CD14-positive monocyte (primary cell): Measurements from ENCODE around the gene LRRTM4. TPM values are rescaled to one million over a fixed set of nuclear protein-coding genes. Genes with fewer than 3 reads are reported as not detected.

Experiments
- DNase-seq, 3 donors: peaks; one replicate each; pipeline ENCODE4 v3.0.0-alpha.2; 2011 to 2022
- H2AFZ ChIP-seq: 2 replicates; pipeline ENCODE4 v1.6.0; 2012; ENCODE audit warnings: mild to moderate bottlenecking, low read depth, low read length, inconsistent platforms; ENCODE audit not compliant: insufficient read depth, poor library complexity, severe bottlenecking
- H3K27ac ChIP-seq, 2 donors: 1 replicate in 1 of 2; 2 replicates in 1 of 2; pipeline ENCODE4 v1.5.1; 2012 to 2013; ENCODE audit warnings: low read length in 2 of 2, control low read depth in 1 of 2, inconsistent platforms in 1 of 2, low read depth in 1 of 2, mild to moderate bottlenecking in 1 of 2
- H3K27me3 ChIP-seq, 2 donors: one replicate each; pipeline versions ENCODE4 v1.6.0 to v1.6.1; 2011 to 2013; ENCODE audit warnings: low read length in 2 of 2; ENCODE audit not compliant: control insufficient read depth in 2 of 2, insufficient read depth in 2 of 2
- H3K36me3 ChIP-seq, 2 donors: replicated peaks in 1 of 2; 1 replicate in 1 of 2; 2 replicates in 1 of 2; pipeline versions ENCODE4 v1.5.1 to v1.6.1; 2012 to 2013; ENCODE audit warnings: low read length in 2 of 2, control low read depth in 1 of 2, inconsistent platforms in 1 of 2, mild to moderate bottlenecking in 1 of 2; ENCODE audit not compliant: insufficient read depth in 2 of 2, control insufficient read depth in 1 of 2
- H3K4me1 ChIP-seq, 2 donors: 1 replicate in 1 of 2; 2 replicates in 1 of 2; pipeline versions ENCODE4 v1.5.1 to v1.6.1; 2012 to 2013; ENCODE audit warnings: low read length in 2 of 2, control low read depth in 1 of 2, inconsistent platforms in 1 of 2, mild to moderate bottlenecking in 1 of 2, moderate library complexity in 1 of 2; ENCODE audit not compliant: insufficient read depth in 2 of 2, control insufficient read depth in 1 of 2
- H3K4me2 ChIP-seq: replicated peaks from 2 replicates; pipeline ENCODE3; 2012; ENCODE audit warnings: low read length, moderate library complexity, mild to moderate bottlenecking; ENCODE audit not compliant: poor library complexity, severe bottlenecking; ENCODE audit errors: extremely low read depth
- H3K4me3 ChIP-seq, 3 experiments: fragments of 200-600 bp in 1 of 3; sonication (generic) in 1 of 3; replicated peaks in 1 of 3; 1 replicate in 2 of 3; 2 replicates in 1 of 3; pipeline ENCODE4 v1.5.1; 2011 to 2013; ENCODE audit warnings: low read length in 3 of 3, mild to moderate bottlenecking in 3 of 3, control low read depth in 2 of 3, low read depth in 2 of 3, inconsistent platforms in 1 of 3, moderate library complexity in 1 of 3
- H3K79me2 ChIP-seq: 2 replicates; pipeline ENCODE4 v1.6.0; 2012; ENCODE audit warnings: mild to moderate bottlenecking, control low read depth, inconsistent platforms, low read length, moderate library complexity; ENCODE audit not compliant: insufficient read depth
- H3K9ac ChIP-seq: 2 replicates; pipeline ENCODE4 v1.6.0; 2017; ENCODE audit warnings: low read length, mild to moderate bottlenecking; ENCODE audit not compliant: insufficient read depth, poor library complexity, severe bottlenecking
- H3K9me3 ChIP-seq, 2 donors: replicated peaks in 1 of 2; 1 replicate in 1 of 2; 2 replicates in 1 of 2; pipeline versions ENCODE4 v1.5.1 to v1.6.1; 2012 to 2013; ENCODE audit warnings: low read length in 2 of 2, control low read depth in 1 of 2; ENCODE audit not compliant: control insufficient read depth in 1 of 2, insufficient read depth in 1 of 2
- H4K20me1 ChIP-seq: 2 replicates; pipeline ENCODE4 v1.6.0; 2012; ENCODE audit warnings: mild to moderate bottlenecking, low read length, control low read depth, moderate library complexity; ENCODE audit not compliant: insufficient read depth
- H3K27ac Mint-ChIP-seq, 7 donors: one replicate each; pipeline ENCODE4 v1.8.0; 2020; ENCODE audit warnings: mild to moderate bottlenecking in 7 of 7, mixed read lengths in 7 of 7, moderate library complexity in 6 of 7, inconsistent platforms in 2 of 7
- H3K27me3 Mint-ChIP-seq, 3 donors: one replicate each; pipeline ENCODE4 v1.8.0; 2021 to 2022; ENCODE audit warnings: low read depth in 3 of 3, mild to moderate bottlenecking in 3 of 3, mixed read lengths in 3 of 3, moderate library complexity in 3 of 3, inconsistent platforms in 1 of 3
- H3K36me3 Mint-ChIP-seq, 2 donors: one replicate each; pipeline ENCODE4 v1.8.0; 2020; ENCODE audit warnings: mixed read lengths in 2 of 2, inconsistent platforms in 1 of 2, mild to moderate bottlenecking in 1 of 2
- H3K4me1 Mint-ChIP-seq: one replicate; pipeline ENCODE4 v1.8.0; 2020; ENCODE audit warnings: mild to moderate bottlenecking, mixed read lengths
- H3K4me3 Mint-ChIP-seq, 2 donors: one replicate each; pipeline ENCODE4 v1.8.0; 2020; ENCODE audit warnings: mild to moderate bottlenecking in 2 of 2, mixed read lengths in 2 of 2, moderate library complexity in 1 of 2
- H3K9me3 Mint-ChIP-seq, 7 donors: one replicate each; pipeline ENCODE4 v1.8.0; 2020 to 2022; ENCODE audit warnings: mixed read lengths in 7 of 7, mild to moderate bottlenecking in 6 of 7, moderate library complexity in 6 of 7, inconsistent platforms in 2 of 7
- CTCF ChIP-seq: fragments of 200-600 bp; IDR thresholded peaks from one replicate; pipeline ENCODE4 v1.8.0; 2022; ENCODE audit warnings: antibody characterized with exemption, mild to moderate bottlenecking
- WGBS: methylation state at CpG from one replicate; pipeline ENCODE4 v1.1.5; 2013; ENCODE audit warnings: missing lambda C conversion rate; ENCODE audit not compliant: insufficient coverage; 5-methylcytosine and 5-hydroxymethylcytosine counted together
- intact Hi-C, 2 donors: fragments of 100-400 bp; cut with micrococcal nuclease; formaldehyde crosslinking; loops; one replicate each; pipeline versions ENCODE4 v1.15.0 to v1.15.1; 2023
- polyA plus RNA-seq, 3 donors: library from polyadenylated mRNA; depleted of rRNA in 1 of 3; unstranded in 2 of 3; stranded (reverse) in 1 of 3; fragments of 300-500 nt in 2 of 3; fragments of >200 nt in 1 of 3; fragmentation: Illumina TruSeq in 2 of 3; gene quantifications; 1 replicate in 2 of 3; 2 replicates in 1 of 3; pipeline ENCODE4 v1.2.3, GENCODE V29; 2012 to 2021

Gene LRRTM4
- polyA plus RNA-seq, 3 donors = not detected

GRCh38 chr2:76829374-76830234 lies 692.6 kb downstream of the LRRTM4 start:
- H4K20me1 ChIP-seq = no peaks in the 10 kb centered on the region
- no peak overlapping the region for H3K4me3 ChIP-seq
- no peaks in the 10 kb centered on the region for H3K27me3 Mint-ChIP-seq
- TF ChIP-seq CTCF = no peak
- no peaks in the 10 kb centered on the region for H3K4me1 Mint-ChIP-seq
- no peak overlapping the region for H3K9ac ChIP-seq
- H3K36me3 ChIP-seq = no peaks in the 10 kb centered on the region
- intact Hi-C loops = no loop called here
- no peaks in the 10 kb centered on the region for H3K9me3 ChIP-seq
- no peaks in the 10 kb centered on the region for H3K36me3 Mint-ChIP-seq
- no CpG with 5 or more reads among the region's 3 CpGs for WGBS
- no peaks in the 10 kb centered on the region for H3K79me2 ChIP-seq
- no peak overlapping the region for H3K27ac Mint-ChIP-seq
- no peak overlapping the region for H3K27ac ChIP-seq
- H3K9me3 Mint-ChIP-seq = no peaks in the 10 kb centered on the region
- no peak for DNase-seq
- H3K27me3 ChIP-seq = no peaks in the 10 kb centered on the region
- H3K4me3 Mint-ChIP-seq = no peak overlapping the region
- H2AFZ ChIP-seq = no peak overlapping the region
- H3K4me1 ChIP-seq = no peaks in the 10 kb centered on the region
- H3K4me2 ChIP-seq = no peak overlapping the region

GRCh38 chr2:76826691-76827090 lies 695.5 kb downstream of the LRRTM4 start:
- no peaks in the 10 kb centered on the region for H3K27me3 Mint-ChIP-seq
- no peak overlapping the region for H3K27ac ChIP-seq
- no peak for TF ChIP-seq CTCF
- no peak overlapping the region for H3K27ac Mint-ChIP-seq
- no peaks in the 10 kb centered on the region for H3K79me2 ChIP-seq
- H3K4me2 ChIP-seq = no peak overlapping the region
- H3K36me3 ChIP-seq = no peaks in the 10 kb centered on the region
- H3K4me3 ChIP-seq = no peak overlapping the region
- H2AFZ ChIP-seq = no peak overlapping the region
- WGBS = 50% methylated on average over 2 of the region's 3 CpGs
- H3K9ac ChIP-seq = no peak overlapping the region
- intact Hi-C loops = no loop called here
- H3K4me1 ChIP-seq = no peaks in the 10 kb centered on the region
- H3K4me1 Mint-ChIP-seq = no peaks in the 10 kb centered on the region
- no peaks in the 10 kb centered on the region for H4K20me1 ChIP-seq
- H3K9me3 ChIP-seq = no peaks in the 10 kb centered on the region
- H3K4me3 Mint-ChIP-seq = no peak overlapping the region
- H3K9me3 Mint-ChIP-seq = no peaks in the 10 kb centered on the region
- H3K27me3 ChIP-seq = no peaks in the 10 kb centered on the region
- no peaks in the 10 kb centered on the region for H3K36me3 Mint-ChIP-seq
- no peak for DNase-seq
